CD14-positive monocyte (primary cell): ENCODE results near the gene GSX2. TPM values are rescaled to one million over a fixed set of nuclear protein-coding genes. Genes with fewer than 3 reads are reported as not detected.

Experiments used
- DNase-seq, 3 donors: peaks; one replicate each; pipeline ENCODE4 v3.0.0-alpha.2; 2011 to 2022
- H2AFZ ChIP-seq: 2 replicates; pipeline ENCODE4 v1.6.0; 2012; ENCODE audit warnings: mild to moderate bottlenecking, low read depth, low read length, inconsistent platforms; ENCODE audit not compliant: insufficient read depth, poor library complexity, severe bottlenecking
- H3K27ac ChIP-seq, 2 donors: 1 replicate in 1 of 2; 2 replicates in 1 of 2; pipeline ENCODE4 v1.5.1; 2012 to 2013; ENCODE audit warnings: low read length in 2 of 2, control low read depth in 1 of 2, inconsistent platforms in 1 of 2, low read depth in 1 of 2, mild to moderate bottlenecking in 1 of 2
- H3K27me3 ChIP-seq, 2 donors: one replicate each; pipeline versions ENCODE4 v1.6.0 to v1.6.1; 2011 to 2013; ENCODE audit warnings: low read length in 2 of 2; ENCODE audit not compliant: control insufficient read depth in 2 of 2, insufficient read depth in 2 of 2
- H3K36me3 ChIP-seq, 2 donors: replicated peaks in 1 of 2; 1 replicate in 1 of 2; 2 replicates in 1 of 2; pipeline versions ENCODE4 v1.5.1 to v1.6.1; 2012 to 2013; ENCODE audit warnings: low read length in 2 of 2, control low read depth in 1 of 2, inconsistent platforms in 1 of 2, mild to moderate bottlenecking in 1 of 2; ENCODE audit not compliant: insufficient read depth in 2 of 2, control insufficient read depth in 1 of 2
- H3K4me1 ChIP-seq, 2 donors: 1 replicate in 1 of 2; 2 replicates in 1 of 2; pipeline versions ENCODE4 v1.5.1 to v1.6.1; 2012 to 2013; ENCODE audit warnings: low read length in 2 of 2, control low read depth in 1 of 2, inconsistent platforms in 1 of 2, mild to moderate bottlenecking in 1 of 2, moderate library complexity in 1 of 2; ENCODE audit not compliant: insufficient read depth in 2 of 2, control insufficient read depth in 1 of 2
- H3K4me2 ChIP-seq: replicated peaks from 2 replicates; pipeline ENCODE3; 2012; ENCODE audit warnings: low read length, moderate library complexity, mild to moderate bottlenecking; ENCODE audit not compliant: poor library complexity, severe bottlenecking; ENCODE audit errors: extremely low read depth
- H3K4me3 ChIP-seq, 3 experiments: fragments of 200-600 bp in 1 of 3; sonication (generic) in 1 of 3; replicated peaks in 1 of 3; 1 replicate in 2 of 3; 2 replicates in 1 of 3; pipeline ENCODE4 v1.5.1; 2011 to 2013; ENCODE audit warnings: low read length in 3 of 3, mild to moderate bottlenecking in 3 of 3, control low read depth in 2 of 3, low read depth in 2 of 3, inconsistent platforms in 1 of 3, moderate library complexity in 1 of 3
- H3K79me2 ChIP-seq: 2 replicates; pipeline ENCODE4 v1.6.0; 2012; ENCODE audit warnings: mild to moderate bottlenecking, control low read depth, inconsistent platforms, low read length, moderate library complexity; ENCODE audit not compliant: insufficient read depth
- H3K9ac ChIP-seq: 2 replicates; pipeline ENCODE4 v1.6.0; 2017; ENCODE audit warnings: low read length, mild to moderate bottlenecking; ENCODE audit not compliant: insufficient read depth, poor library complexity, severe bottlenecking
- H3K9me3 ChIP-seq, 2 donors: replicated peaks in 1 of 2; 1 replicate in 1 of 2; 2 replicates in 1 of 2; pipeline versions ENCODE4 v1.5.1 to v1.6.1; 2012 to 2013; ENCODE audit warnings: low read length in 2 of 2, control low read depth in 1 of 2; ENCODE audit not compliant: control insufficient read depth in 1 of 2, insufficient read depth in 1 of 2
- H4K20me1 ChIP-seq: 2 replicates; pipeline ENCODE4 v1.6.0; 2012; ENCODE audit warnings: mild to moderate bottlenecking, low read length, control low read depth, moderate library complexity; ENCODE audit not compliant: insufficient read depth
- H3K27ac Mint-ChIP-seq, 7 donors: one replicate each; pipeline ENCODE4 v1.8.0; 2020; ENCODE audit warnings: mild to moderate bottlenecking in 7 of 7, mixed read lengths in 7 of 7, moderate library complexity in 6 of 7, inconsistent platforms in 2 of 7
- H3K27me3 Mint-ChIP-seq, 3 donors: one replicate each; pipeline ENCODE4 v1.8.0; 2021 to 2022; ENCODE audit warnings: low read depth in 3 of 3, mild to moderate bottlenecking in 3 of 3, mixed read lengths in 3 of 3, moderate library complexity in 3 of 3, inconsistent platforms in 1 of 3
- H3K36me3 Mint-ChIP-seq, 2 donors: one replicate each; pipeline ENCODE4 v1.8.0; 2020; ENCODE audit warnings: mixed read lengths in 2 of 2, inconsistent platforms in 1 of 2, mild to moderate bottlenecking in 1 of 2
- H3K4me1 Mint-ChIP-seq: one replicate; pipeline ENCODE4 v1.8.0; 2020; ENCODE audit warnings: mild to moderate bottlenecking, mixed read lengths
- H3K4me3 Mint-ChIP-seq, 2 donors: one replicate each; pipeline ENCODE4 v1.8.0; 2020; ENCODE audit warnings: mild to moderate bottlenecking in 2 of 2, mixed read lengths in 2 of 2, moderate library complexity in 1 of 2
- H3K9me3 Mint-ChIP-seq, 7 donors: one replicate each; pipeline ENCODE4 v1.8.0; 2020 to 2022; ENCODE audit warnings: mixed read lengths in 7 of 7, mild to moderate bottlenecking in 6 of 7, moderate library complexity in 6 of 7, inconsistent platforms in 2 of 7
- WGBS: methylation state at CpG from one replicate; pipeline ENCODE4 v1.1.5; 2013; ENCODE audit warnings: missing lambda C conversion rate; ENCODE audit not compliant: insufficient coverage; 5-methylcytosine and 5-hydroxymethylcytosine counted together
- intact Hi-C, 2 donors: fragments of 100-400 bp; cut with micrococcal nuclease; formaldehyde crosslinking; loops; one replicate each; pipeline versions ENCODE4 v1.15.0 to v1.15.1; 2023
- polyA plus RNA-seq, 3 donors: library from polyadenylated mRNA; depleted of rRNA in 1 of 3; unstranded in 2 of 3; stranded (reverse) in 1 of 3; fragments of 300-500 nt in 2 of 3; fragments of >200 nt in 1 of 3; fragmentation: Illumina TruSeq in 2 of 3; gene quantifications; 1 replicate in 2 of 3; 2 replicates in 1 of 3; pipeline ENCODE4 v1.2.3, GENCODE V29; 2012 to 2021
- TF ChIP-seq, protein P1 (sequence below): fragments of 200-600 bp; IDR thresholded peaks from one replicate; pipeline ENCODE4 v1.8.0; 2022; ENCODE audit warnings: antibody characterized with exemption, mild to moderate bottlenecking

Gene GSX2
- polyA plus RNA-seq, 3 donors = not detected

DNA sequence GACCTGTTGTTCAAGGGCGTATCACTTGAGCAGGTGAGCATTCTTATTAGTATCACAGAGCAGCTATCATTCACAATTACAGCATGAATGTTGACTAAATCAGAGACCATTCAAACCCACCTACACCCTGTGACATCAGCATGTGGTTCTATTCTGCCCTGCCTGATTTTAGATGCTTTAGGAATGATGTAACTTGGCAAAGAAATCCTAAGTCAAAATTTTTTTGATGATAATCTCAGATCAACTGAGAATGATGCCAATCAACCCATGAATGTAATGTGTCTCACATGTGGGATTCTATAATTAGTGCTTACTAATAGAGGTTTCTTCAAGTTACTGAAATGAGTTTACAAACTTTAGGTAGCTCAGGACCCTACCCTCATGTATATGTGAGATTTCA lies 22.2 kb upstream of the GSX2 start:
- no peaks in the 10 kb centered on the region for H3K36me3 ChIP-seq
- WGBS = 100% methylated on average over 1 of the region's 1 CpG
- no peaks in the 10 kb centered on the region for H3K9me3 Mint-ChIP-seq
- no peaks in the 10 kb centered on the region for H3K79me2 ChIP-seq
- peaks cover 0 to 7% (median 0%) of the 10 kb centered on the region in 3 donors for H3K27me3 Mint-ChIP-seq
- no peaks in the 10 kb centered on the region for H3K9me3 ChIP-seq
- no peak overlapping the region for H3K9ac ChIP-seq
- H3K27ac Mint-ChIP-seq = no peak overlapping the region
- DNase-seq = no peak
- no peaks in the 10 kb centered on the region for H3K27me3 ChIP-seq
- no peaks in the 10 kb centered on the region for H3K4me1 ChIP-seq
- intact Hi-C loops = no loop called here
- peaks cover 2% of the 10 kb centered on the region for H3K4me1 Mint-ChIP-seq
- H3K4me3 Mint-ChIP-seq = no peak overlapping the region
- TF ChIP-seq, protein P1, sequence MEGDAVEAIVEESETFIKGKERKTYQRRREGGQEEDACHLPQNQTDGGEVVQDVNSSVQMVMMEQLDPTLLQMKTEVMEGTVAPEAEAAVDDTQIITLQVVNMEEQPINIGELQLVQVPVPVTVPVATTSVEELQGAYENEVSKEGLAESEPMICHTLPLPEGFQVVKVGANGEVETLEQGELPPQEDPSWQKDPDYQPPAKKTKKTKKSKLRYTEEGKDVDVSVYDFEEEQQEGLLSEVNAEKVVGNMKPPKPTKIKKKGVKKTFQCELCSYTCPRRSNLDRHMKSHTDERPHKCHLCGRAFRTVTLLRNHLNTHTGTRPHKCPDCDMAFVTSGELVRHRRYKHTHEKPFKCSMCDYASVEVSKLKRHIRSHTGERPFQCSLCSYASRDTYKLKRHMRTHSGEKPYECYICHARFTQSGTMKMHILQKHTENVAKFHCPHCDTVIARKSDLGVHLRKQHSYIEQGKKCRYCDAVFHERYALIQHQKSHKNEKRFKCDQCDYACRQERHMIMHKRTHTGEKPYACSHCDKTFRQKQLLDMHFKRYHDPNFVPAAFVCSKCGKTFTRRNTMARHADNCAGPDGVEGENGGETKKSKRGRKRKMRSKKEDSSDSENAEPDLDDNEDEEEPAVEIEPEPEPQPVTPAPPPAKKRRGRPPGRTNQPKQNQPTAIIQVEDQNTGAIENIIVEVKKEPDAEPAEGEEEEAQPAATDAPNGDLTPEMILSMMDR = no peak
- H3K4me2 ChIP-seq = no peak overlapping the region
- H3K27ac ChIP-seq = no peak overlapping the region
- no peak overlapping the region for H3K4me3 ChIP-seq
- no peaks in the 10 kb centered on the region for H3K36me3 Mint-ChIP-seq
- H4K20me1 ChIP-seq = no peaks in the 10 kb centered on the region
- no peak overlapping the region for H2AFZ ChIP-seq

DNA sequence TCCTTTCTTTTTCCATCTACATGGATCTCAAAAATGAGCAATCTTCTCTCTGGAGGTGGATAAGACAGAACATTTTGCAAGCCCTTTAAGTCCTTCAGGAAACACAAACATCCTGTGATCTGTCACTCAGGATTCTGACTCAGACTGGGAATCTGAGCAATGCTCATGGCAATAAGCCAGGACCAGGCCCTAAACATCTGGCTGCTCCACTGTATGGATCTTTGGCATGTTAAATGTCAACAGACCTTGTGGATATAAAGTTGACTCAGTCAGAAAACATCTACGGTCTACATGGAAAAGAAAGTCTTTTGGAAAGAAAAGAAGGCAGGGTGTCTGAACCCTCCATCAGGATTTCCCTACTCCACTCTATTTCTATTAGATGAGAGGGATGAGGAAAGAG lies 17.8 kb upstream of the GSX2 start:
- WGBS = no CpG with 5 or more reads among the region's 1 CpG
- no peaks in the 10 kb centered on the region for H3K4me1 Mint-ChIP-seq
- H3K27ac Mint-ChIP-seq = no peak overlapping the region
- no peak overlapping the region for H3K4me3 ChIP-seq
- no peaks in the 10 kb centered on the region for H3K36me3 ChIP-seq
- H3K27ac ChIP-seq = no peak overlapping the region
- H3K9me3 Mint-ChIP-seq = no peaks in the 10 kb centered on the region
- H3K9ac ChIP-seq = no peak overlapping the region
- H3K27me3 ChIP-seq = peaks cover 4 to 11% of the 10 kb centered on the region in 2 donors
- H3K4me3 Mint-ChIP-seq = no peak overlapping the region
- no peaks in the 10 kb centered on the region for H3K9me3 ChIP-seq
- no peaks in the 10 kb centered on the region for H3K79me2 ChIP-seq
- H2AFZ ChIP-seq = no peak overlapping the region
- H3K4me2 ChIP-seq = no peak overlapping the region
- H3K4me1 ChIP-seq = no peaks in the 10 kb centered on the region
- no peaks in the 10 kb centered on the region for H4K20me1 ChIP-seq
- intact Hi-C loops = no loop called here
- peaks cover 4 to 9% (median 7%) of the 10 kb centered on the region in 3 donors for H3K27me3 Mint-ChIP-seq
- DNase-seq = no peak
- no peaks in the 10 kb centered on the region for H3K36me3 Mint-ChIP-seq
- TF ChIP-seq, protein P1 = no peak
